HG03460 (cell line): Measurements from ENCODE around the gene C1GALT1.
"Not testable (repeated sequence)": the region's sequence is repeated elsewhere in the genome, so short reads cannot be mapped to it uniquely, and the experiment has no call there.

Experiments
- ATAC-seq: cut with Tn5 transposase; IDR thresholded peaks from one replicate; pipeline ENCODE4 v1.9.1; 2021; ENCODE audit not compliant: unreplicated experiment

C1GALT1 gene

DNA sequence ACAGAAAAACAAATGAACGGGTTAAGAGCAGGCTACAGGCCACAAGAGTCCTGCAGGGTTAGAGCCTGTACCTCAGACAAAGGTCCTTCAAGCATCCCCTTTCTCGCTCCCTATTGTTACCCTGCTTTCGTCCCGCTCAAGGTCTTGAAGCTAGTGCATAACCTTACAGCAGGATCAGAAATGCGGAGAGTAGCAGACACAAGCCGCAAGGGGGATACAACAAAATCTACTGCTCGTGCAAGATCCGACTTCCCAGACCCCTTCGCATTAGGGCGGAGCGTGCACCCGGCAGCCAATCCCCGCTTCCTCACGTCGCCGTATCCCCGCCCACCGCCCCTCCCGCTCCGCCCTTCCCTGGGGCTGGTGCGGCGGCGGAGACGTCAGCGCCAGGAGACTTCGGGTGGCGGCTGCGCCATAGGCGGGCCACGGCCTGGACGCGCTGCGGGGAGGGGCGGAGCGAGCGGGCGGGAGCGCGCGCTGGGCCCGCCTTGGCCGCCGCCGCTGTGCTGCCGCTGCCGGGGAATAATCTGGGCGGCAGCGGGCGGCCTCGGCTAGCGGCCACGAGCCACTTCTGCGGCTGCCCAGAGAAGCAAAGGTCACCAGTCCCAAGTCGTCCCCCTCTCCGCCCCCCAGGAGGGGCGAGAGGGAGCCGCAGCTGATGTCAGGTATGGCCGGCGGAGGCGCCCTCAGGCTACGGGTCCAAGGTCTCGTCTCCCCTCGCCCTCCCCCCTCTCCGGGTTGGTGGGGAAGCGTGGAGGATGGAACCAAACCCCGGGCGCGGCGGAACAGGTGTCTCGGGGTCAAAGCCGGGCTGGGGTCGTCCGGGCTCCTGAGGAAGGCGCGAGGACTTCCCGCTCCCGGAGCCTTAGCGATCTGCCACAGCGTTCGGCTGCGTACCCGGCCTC is at the start of gene C1GALT1:
Gene C1GALT1, plus strand, starts transcription at position 389 of the 905 bp plus-strand sequence. CDS start 51,776 bp downstream, outside the sequence.
- peak; percentile 76 for ATAC-seq

GRCh38 chr7:7134046-7134445 is 48.3 kb upstream of the C1GALT1 start:
- ATAC-seq: no peak

DNA sequence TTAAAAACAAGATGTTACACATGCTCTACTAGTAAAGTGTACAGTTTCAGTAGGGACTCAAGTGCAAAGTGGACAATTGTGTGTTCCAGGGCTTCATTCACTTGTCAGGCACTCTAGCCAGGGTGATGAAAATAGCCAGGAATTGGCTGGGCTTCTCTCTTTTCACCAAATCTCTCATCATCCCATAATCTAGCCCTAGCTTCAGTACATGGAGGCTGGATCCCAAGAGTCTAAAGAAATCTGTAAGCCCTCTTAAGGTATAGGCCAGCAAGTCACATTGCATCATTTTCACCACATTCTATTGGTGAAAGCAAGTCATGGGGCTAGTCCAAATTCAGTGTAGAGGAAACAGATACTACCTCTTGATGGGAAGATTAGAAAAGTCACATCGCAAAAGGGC is 47.3 kb upstream of the C1GALT1 start:
- no peak for ATAC-seq

GRCh38 chr7:7135924-7136323 is 46.4 kb upstream of the C1GALT1 start:
- not testable (repeated sequence) for ATAC-seq

DNA sequence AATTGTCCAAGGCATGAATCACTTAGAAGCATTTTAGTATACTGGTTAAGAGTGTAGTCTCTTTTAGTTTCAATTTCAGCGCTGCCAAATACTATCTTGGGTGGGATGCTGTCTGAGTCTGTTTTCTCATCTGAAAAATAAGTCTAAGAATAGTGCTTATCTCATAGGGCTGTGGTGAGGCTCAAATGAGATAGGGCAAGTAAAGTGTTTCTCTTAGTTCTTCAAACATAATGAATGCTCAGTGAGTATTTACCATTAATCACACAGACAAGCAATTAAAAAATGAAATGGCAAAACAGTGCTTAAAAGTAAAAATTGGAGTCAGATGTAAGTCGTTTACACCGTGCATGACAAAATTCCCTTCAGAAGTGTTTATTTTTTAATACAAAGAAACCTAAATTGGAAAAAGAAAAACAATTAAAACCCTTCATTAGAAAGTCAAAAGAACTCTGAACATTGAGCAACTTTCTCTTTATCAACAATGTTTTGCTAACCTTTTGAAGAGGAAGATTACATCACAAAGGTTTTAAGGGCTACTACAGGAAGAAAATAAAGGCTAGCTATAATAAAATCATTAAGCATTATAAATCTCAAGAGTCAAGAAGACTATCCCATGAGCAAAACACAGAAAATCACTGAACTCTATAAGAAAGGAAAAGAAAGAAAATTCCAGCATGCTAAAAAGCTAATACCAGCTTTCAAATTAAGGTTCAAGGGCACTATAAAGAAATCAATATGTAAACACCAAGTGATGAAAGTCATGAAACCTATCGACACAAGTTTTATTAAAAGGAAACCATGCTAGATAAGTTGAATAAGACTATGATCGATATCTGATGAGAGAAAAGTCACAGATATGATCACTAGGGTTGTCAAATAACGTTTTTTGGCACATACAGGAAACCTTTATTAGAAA is 45.6 kb upstream of the C1GALT1 start:
- no peak for ATAC-seq

DNA sequence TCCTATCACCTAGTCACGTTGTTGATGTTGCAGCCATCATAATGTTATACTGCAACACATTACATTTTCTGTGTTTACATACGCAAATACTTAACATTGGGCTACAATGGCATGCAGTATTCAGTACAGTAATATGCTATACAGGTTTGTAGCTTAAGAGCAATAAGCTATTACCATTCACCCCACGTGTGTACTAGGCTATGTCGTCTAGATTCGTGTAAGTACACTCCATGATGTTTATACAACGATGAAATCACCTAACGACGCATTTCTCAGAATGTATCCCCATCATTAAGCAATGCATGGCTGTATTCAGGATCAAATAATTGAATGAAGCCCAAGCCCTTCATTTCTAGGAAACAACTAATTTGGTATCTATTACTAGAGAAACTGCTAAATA is 43.4 kb upstream of the C1GALT1 start:
- ATAC-seq: no peak

DNA sequence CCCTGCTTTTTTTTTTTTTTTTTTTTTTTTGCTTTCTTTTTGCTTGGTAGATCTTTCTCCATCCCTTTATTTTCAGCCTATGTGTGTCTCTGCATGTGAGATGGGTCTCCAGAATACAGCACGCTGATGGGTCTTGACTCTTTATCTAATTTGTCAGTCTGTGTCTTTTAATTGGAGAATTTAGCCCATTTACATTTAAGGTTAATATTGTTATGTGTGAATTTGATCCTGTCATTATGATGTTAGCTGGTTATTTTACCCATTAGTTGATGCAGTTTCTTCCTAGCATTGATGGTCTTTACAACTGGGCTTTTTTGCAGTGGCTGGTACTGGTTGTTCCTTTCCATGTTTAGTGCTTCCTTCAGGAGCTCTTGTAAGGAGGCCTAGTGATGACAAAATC is 38.9 kb upstream of the C1GALT1 start:
- ATAC-seq: not testable (repeated sequence)

DNA sequence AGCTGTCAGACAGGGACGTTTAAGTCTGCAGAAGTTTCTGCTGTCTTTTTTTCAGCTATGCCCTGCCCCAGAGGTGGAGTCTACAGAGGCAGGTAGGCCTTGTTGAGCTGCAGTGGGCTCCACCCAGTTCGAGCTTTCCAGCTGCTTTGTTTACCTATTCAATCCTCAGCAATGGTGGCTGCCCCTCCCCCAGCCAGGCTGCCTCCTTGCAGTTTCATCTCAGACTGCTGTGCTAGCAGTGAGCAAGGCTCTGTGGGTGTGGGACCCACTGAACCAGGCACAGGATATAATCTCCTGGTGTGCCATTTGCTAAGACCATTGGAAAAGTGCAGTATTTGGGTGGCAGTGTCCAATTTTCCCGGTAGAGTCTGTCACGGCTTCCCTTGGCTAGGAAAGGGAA is 37.2 kb upstream of the C1GALT1 start:
- not testable (repeated sequence) for ATAC-seq

DNA sequence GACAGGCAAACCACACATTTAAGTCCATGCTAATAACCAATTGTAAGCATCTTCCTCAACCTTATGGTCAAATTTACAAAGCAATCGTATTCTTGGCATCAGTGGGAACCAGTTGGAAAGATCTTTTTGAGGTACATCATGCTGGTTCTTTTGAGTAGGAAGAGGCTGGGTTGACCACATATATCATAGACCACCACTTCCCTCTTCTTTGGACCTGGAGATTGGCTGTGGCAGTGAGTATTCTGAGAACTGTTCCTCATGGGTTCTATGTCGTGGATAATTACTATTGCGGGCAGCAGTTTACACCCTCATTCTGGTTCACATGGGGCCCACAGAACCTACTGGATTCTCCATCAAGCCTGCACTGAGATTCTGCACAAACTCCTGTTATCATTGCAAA is 35.5 kb upstream of the C1GALT1 start:
- ATAC-seq: no peak

GRCh38 chr7:7148798-7149481 is 33.4 kb upstream of the C1GALT1 start:
- ATAC-seq: no peak

DNA sequence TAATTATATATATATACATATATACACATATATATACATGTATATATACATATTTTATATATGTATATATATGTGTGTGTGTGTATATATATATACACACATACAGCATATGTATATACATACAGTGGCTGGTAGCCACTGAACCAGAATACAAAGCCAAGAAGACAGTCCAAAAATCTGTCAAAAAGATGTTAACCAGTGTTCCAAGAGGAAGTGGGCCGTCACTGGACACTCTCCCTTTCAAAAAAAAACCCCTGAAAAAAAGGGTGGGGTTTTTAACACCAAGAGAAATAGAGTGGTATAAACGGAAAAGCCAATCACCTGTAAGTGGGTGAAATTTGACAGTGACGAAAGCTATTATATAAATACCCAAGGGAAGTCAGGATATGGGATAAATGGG is 31.1 kb upstream of the C1GALT1 start:
- no peak for ATAC-seq

- ATAC-seq: no peak
These were observed 30.5 kb upstream of the C1GALT1 start for GRCh38 chr7:7151865-7152264.

DNA sequence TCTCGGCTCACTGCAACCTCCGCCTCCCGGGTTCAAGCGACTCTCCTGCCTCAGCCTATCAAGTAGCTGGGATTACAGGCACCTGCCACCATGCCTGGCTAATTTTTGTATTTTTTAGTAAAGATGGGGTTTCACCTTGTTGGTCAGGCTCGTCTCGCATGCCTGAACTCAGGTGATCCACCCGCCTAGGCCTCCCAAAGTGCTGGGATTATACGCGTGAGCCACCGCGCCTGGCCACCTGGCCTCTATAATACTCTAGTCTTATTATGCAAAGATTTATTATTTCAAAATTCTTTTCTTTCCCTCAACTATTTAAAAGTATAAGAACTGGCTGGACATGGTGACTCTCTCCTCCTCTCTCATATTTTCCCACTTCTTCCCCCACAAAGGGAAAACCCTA is 30.0 kb upstream of the C1GALT1 start:
- no peak for ATAC-seq

GRCh38 chr7:7154355-7154754 is 28.0 kb upstream of the C1GALT1 start:
- not testable (repeated sequence) for ATAC-seq

DNA sequence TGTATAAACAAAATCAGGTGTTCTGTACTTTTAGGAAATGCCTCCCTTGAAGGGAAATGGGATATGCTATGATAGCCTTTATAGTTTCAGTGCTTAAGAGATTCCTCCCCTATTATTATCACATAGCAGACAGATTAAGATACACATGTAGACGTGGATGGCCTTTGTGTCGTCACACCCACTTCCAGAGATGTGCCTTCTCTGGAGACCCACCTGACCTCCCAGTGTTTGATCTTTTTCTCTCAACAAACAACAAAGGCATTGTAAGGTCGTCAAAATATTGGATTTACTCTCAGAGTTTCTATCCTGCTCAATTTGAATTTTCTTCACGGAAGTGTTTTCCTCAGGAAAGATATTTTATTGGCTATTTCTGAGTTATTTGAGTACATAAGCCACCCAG is 25.7 kb upstream of the C1GALT1 start:
- ATAC-seq: no peak

DNA sequence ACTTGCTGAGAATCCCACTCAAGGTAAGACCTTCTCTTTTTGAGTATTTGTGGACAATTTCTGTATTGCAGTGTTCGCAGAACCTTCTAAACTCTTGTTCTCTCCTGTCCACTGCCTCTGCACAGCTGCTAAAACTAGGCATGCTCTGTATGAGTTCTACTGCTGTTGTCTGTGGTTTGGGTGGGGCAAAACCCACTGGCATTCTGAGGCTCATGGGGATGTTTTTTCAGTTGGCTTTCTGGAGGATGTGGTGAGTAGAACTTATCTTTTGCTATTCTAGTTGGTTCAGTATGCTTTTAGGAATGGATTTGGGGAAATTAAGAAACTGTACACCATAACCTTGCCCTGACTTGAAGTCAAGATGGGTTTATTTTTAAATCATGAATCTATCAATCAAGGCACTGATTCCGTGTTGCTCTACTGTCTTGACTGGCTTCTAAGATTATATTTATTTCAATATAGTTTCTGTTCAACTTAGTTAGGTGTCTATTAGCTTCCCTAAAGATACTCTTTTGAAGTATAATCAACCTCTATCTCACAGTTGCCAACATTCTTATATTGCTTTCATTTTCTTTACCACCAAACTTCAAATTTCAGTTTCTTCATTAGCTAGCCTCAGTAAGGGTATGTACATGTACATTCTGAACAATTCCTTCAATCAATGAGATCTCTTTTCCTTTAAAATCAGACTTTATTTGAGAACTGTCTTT is 25.0 kb upstream of the C1GALT1 start:
- ATAC-seq: peak; percentile 92

- no peak for ATAC-seq
These were observed 24.5 kb upstream of the C1GALT1 start for GRCh38 chr7:7157887-7158271.

DNA sequence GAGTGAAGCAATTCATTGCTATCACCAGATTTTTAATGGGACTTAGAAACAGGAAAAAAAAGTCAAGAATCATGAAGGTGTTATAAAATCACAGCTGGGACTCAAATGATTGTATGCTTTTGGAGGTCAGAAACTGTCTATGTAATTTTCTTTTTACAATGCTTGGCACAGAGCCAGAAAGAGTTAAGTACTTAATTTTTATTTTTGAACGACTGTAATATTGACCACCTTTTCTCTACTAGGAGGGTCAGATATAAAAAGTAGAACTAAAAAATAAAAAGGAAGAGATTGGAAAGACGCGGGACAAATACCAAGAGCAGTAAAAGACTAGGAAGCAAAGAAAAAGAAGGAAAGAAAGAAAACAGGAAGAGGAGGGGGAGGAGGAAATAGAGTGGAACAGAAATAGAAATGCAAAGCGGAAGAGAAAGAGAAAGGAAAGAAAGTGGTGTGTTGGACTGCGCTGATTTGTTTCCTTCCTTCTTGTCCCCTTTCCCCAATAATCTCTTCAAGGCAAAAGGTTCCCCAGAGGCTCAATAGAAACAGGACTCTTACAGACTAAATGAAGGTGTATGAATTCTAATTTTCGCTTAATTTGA is 23.2 kb upstream of the C1GALT1 start:
- no peak for ATAC-seq

- no peak for ATAC-seq
These were observed 17.8 kb upstream of the C1GALT1 start for GRCh38 chr7:7164591-7164990.

DNA sequence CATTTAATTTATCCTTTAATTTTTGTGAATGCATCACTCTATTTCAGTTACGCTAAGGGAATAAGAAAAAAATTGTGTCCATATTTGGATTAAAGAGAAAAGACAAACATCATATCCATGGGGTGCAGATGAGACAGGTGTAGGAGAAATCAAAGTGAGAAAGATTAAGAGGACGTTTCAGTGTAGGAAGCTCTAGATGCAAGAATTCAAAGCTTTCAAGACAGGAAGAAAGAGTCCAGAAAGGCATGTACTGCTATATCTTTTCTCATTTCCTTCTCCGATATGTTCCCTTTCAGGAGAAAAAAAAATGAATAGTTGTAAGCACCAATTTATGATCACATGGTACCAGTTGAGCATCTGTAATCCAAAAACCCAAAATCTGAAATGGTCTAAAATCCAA is 17.0 kb upstream of the C1GALT1 start:
- ATAC-seq: no peak
